GM10248 (cell line): Measurements from ENCODE around the gene EXOG.

Experiments
- CTCF ChIA-PET: fragments of 300-600 bp; sonication (Branson Sonifier 250); formaldehyde crosslinking; extraction: SDS; loops from one replicate; lab custom pipeline; 2021; ENCODE audit warnings: antibody characterized with exemption; lab: Yijun Ruan, JAX
- POLR2A ChIA-PET: fragments of 350-650 bp; sonication (Branson Sonifier 250); formaldehyde crosslinking; extraction: SDS; loops from one replicate; lab custom pipeline; 2020; ENCODE audit warnings: antibody characterized with exemption; lab: Yijun Ruan, JAX
- DNase-seq: peaks from one replicate; pipeline ENCODE4 v3.0.0; 2012; ENCODE audit errors: extremely low spot score
- TF ChIP-seq, protein P1 (sequence below): IDR thresholded peaks from 2 replicates; pipeline ENCODE4 v1.5.1; 2012; ENCODE audit warnings: mild to moderate bottlenecking, low read depth; ENCODE audit errors: extremely low read depth, missing control alignments, control extremely low read depth

Gene EXOG

DNA sequence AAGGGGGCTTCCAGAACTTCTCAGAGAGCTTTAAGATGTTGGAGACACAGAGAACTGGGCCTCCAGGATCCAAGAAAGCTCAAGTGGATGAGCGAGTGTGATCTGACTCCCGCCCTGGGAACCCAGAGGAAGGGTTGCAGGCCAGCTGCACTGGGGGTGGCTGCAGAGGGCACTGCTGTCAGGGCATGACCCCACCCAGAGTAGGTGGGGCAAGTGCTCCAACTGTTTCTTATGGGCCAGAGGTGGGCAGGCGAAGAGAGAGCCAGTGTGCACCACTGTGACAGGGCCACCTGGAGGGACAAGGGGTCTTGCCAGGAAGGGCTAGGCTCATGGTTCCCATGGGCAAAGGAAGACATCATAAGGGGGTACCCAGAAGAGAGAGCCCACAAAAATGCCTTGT, 48.8 kb downstream of the EXOG start:
- ChIA-PET POLR2A (no interaction called here), CTCF (interaction anchor here (0.8 to 2.9 kb wide), 4 partner anchors 10 to 486 kb away, joined by 3 to 14 read pairs (median 3); no protein-coding TSS in a partner anchor)
- TF ChIP-seq, protein P1, sequence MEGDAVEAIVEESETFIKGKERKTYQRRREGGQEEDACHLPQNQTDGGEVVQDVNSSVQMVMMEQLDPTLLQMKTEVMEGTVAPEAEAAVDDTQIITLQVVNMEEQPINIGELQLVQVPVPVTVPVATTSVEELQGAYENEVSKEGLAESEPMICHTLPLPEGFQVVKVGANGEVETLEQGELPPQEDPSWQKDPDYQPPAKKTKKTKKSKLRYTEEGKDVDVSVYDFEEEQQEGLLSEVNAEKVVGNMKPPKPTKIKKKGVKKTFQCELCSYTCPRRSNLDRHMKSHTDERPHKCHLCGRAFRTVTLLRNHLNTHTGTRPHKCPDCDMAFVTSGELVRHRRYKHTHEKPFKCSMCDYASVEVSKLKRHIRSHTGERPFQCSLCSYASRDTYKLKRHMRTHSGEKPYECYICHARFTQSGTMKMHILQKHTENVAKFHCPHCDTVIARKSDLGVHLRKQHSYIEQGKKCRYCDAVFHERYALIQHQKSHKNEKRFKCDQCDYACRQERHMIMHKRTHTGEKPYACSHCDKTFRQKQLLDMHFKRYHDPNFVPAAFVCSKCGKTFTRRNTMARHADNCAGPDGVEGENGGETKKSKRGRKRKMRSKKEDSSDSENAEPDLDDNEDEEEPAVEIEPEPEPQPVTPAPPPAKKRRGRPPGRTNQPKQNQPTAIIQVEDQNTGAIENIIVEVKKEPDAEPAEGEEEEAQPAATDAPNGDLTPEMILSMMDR = no peak
- no peak for DNase-seq

DNA sequence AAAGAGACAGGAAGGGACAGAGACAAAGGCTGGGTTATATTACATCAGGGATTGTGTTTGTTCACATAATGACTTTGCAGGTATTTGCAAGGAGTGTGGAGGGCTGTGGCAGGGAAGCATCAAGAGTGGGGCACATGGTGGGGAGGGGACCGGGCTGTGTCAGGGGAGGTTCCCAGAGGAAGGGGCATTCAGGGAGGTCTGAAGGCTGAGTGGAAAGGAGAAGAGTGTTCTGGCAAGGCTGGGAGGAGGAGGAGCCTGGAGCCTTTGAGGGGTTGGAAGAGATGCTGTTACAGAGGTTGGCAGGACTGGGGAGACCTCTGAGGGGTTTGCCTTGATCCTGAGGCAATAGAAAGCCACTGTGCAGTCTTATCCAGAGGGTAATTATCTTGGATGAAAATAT, 49.4 kb downstream of the EXOG start:
- DNase-seq = no peak
- ChIA-PET POLR2A (no interaction called here), CTCF (interaction anchor here (1.1 to 2.9 kb wide), 4 partner anchors 9 to 24 kb away, joined by 3 to 14 read pairs (median 3); no protein-coding TSS in a partner anchor)
- TF ChIP-seq, protein P1 = no peak

DNA sequence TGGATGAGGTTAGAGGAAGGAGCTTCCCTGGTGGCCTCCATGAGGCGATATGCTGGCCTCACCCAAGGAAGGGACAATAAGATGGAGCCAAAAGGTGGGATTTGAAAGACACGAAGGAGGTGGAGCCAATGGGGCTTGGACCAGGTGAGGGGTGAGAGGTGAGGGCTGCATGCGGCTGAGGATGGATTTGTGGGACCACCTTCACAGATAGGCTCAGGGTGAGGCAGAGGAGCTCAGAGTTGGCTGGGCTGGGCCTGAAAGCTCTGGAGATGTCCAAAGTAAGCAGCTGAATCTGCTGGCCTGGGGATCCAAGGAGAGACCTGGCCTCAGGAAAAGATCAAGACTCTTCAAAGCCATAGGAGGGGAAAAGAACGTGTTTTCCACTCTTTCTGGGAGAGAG, 49.8 kb downstream of the EXOG start:
- no peak for DNase-seq
- ChIA-PET CTCF (interaction anchor here (1.3 kb wide), 1 partner anchor 9 kb away, joined by 3 read pairs; no protein-coding TSS in a partner anchor), POLR2A (no interaction called here)
- TF ChIP-seq, protein P1 = no peak

DNA sequence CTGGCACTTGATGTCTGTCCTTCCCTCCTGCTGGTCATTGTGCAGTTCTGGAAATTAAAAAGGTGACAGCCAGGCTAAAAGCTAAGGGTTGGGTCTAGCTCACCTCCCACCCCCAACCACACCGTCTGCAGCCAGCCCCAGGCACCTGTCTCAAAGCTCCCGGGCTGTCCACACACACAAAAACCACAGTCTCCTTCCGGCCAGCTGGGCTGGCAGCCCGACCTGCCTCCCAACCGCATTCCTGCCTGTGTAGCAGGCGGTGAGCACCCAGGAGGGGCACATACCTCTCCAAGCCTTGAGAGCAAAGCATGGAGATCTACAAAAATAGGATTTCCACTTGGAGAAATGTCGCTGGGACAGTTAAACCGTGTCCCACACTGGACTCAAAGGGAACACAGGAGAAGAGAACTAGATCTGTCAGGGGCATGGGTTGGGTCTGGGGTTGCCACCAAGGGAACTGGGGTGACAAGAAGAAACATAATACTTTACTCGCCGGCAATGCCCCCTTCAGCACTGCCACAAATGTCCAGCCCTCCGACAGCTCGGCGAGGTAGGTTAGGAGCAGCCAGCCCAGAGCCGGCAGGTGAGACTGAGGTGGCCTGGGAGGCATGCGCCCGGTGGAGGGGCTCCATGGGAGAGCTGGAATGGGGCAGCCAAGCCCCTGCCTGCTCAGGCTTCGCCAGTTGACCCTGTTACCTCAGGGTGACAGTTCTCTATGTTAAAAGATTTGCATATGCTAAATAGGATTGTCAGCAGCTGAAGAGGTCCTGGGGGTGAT, 52.2 kb downstream of the EXOG start:
- ChIA-PET CTCF (interaction anchor here (1.2 to 1.6 kb wide), 2 partner anchors 27 to 28 kb away, joined by 3 to 5 read pairs; no protein-coding TSS in a partner anchor), POLR2A (no interaction called here)
- TF ChIP-seq, protein P1 = no peak
- DNase-seq = no peak

DNA sequence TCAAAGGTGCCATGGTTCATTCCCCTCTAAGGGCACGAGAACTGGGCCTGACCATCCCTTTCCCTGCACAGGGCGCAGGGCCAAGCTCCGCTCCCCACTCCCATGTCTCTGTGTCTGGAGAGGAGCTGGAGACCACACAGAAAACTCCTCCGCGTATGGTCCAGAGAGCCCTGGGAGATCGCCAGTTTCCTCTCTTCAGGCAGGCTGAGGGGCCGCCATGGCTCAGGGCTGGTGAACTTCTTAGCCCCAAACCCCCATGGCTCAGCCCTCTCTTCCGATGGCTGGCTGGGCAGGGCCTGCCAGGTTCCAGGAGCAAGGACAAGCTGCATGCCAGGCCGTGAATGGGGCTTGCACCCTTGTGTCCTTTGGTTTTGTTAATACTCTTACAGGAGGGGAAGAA, 52.9 kb downstream of the EXOG start:
- no peak for DNase-seq
- TF ChIP-seq, protein P1 = no peak
- CTCF ChIA-PET = interaction anchor here (1.6 kb wide), 1 partner anchor 29 kb away, joined by 5 read pairs; no protein-coding TSS in a partner anchor
- POLR2A ChIA-PET = no interaction called here

DNA sequence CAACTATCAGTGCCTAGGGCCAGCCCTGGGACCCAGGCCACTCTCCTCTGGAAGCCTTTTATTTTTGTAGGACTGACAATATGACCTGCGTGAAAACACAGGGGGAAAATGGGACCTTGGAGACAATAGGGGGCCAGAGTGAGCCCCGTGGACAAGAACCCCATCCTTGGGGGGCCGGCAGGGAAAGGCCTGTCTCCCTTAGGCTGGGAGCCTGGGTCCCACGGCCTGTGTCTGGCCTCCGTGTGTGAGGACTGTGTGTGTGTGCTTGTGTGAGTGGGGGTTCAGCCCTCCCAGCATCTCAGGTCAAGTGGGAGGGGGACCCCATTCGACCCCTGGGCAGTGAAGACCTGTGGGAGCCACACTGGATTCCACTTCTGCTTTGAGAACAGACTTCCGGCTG, 53.3 kb downstream of the EXOG start:
- no peak for DNase-seq
- TF ChIP-seq, protein P1 = no peak
- POLR2A ChIA-PET = no interaction called here
- CTCF ChIA-PET = no interaction called here
